Panc1 (cell line): Measurements from ENCODE around the gene CDH12. TPM values are rescaled to one million over a fixed set of nuclear protein-coding genes. Genes with fewer than 3 reads are reported as not detected.

Experiments used
- ATAC-seq: fragments of 200-7000 bp; cut with Tn5 transposase; 2 replicates; pipeline ENCODE4 v1.9.1; 2020; ENCODE audit warnings: mild to moderate bottlenecking, moderate library complexity
- BruUV-seq: library from RNA; stranded (reverse); fragments of 400-500 nt; replicated peaks from 2 replicates; lab custom pipeline; 2021; lab: Mats Ljungman, UMichigan
- CTCF ChIA-PET: fragments of 300-600 bp; sonication (Branson Sonifier 250); formaldehyde crosslinking; loops from one replicate; lab custom pipeline; 2022; ENCODE audit warnings: antibody characterized with exemption; lab: Charles Lee
- POLR2A ChIA-PET: fragments of 300-600 bp; sonication (Branson Sonifier 250); formaldehyde crosslinking; loops from one replicate; lab custom pipeline; 2022; ENCODE audit warnings: antibody characterized with exemption; lab: Charles Lee
- DNase-seq: peaks from one replicate; pipeline ENCODE4 v3.0.0-alpha.2; 2010; ENCODE audit warnings: low read depth, low spot score
- H3K27ac ChIP-seq: 2 replicates; pipeline ENCODE4 v1.5.1; 2011; ENCODE audit warnings: mild to moderate bottlenecking, low read length, inconsistent platforms
- H3K27me3 ChIP-seq: fragments of 200-500 bp; sonication (Bioruptor generic); 2 replicates; pipeline ENCODE4 v1.6.0; 2014; ENCODE audit warnings: low read length, inconsistent platforms; ENCODE audit not compliant: control insufficient read depth, insufficient read depth
- H3K36me3 ChIP-seq: fragments of 200-500 bp; sonication (Bioruptor generic); 2 replicates; pipeline ENCODE4 v1.5.1; 2014; ENCODE audit warnings: inconsistent platforms, mild to moderate bottlenecking, low read length, moderate library complexity; ENCODE audit not compliant: control insufficient read depth, insufficient read depth
- H3K4me1 ChIP-seq: 2 replicates; pipeline ENCODE4 v1.5.1; 2011; ENCODE audit warnings: inconsistent platforms, mild to moderate bottlenecking, low read length, moderate library complexity; ENCODE audit not compliant: control insufficient read depth, insufficient read depth
- H3K4me3 ChIP-seq, 2 experiments: 2 replicates each; pipeline ENCODE4 v1.5.1; 2011 to 2012; ENCODE audit warnings: low read depth in 2 of 2, low read length in 2 of 2, mild to moderate bottlenecking in 2 of 2, inconsistent platforms in 1 of 2, moderate library complexity in 1 of 2
- H3K9me3 ChIP-seq: fragments of 200-500 bp; sonication (Bioruptor generic); 2 replicates; pipeline ENCODE4 v1.5.1; 2014; ENCODE audit warnings: low read depth, mild to moderate bottlenecking, inconsistent platforms, low read length, moderate library complexity; ENCODE audit not compliant: control insufficient read depth, insufficient read depth
- CTCF ChIP-seq: fragments of 450-650 bp; IDR thresholded peaks from 2 replicates; pipeline ENCODE4 v1.5.1; 2017; ENCODE audit warnings: mild to moderate bottlenecking
- POLR2AphosphoS5 ChIP-seq: IDR thresholded peaks from 2 replicates; pipeline ENCODE4 v1.6.1; 2012; ENCODE audit warnings: mild to moderate bottlenecking, low read depth, low read length, moderate library complexity
- SIN3A ChIP-seq: IDR thresholded peaks from 2 replicates; pipeline ENCODE4 v1.6.1; 2012; ENCODE audit warnings: low read depth, mild to moderate bottlenecking, low read length, moderate library complexity, borderline replicate concordance; ENCODE audit not compliant: insufficient read depth
- TCF7L2 ChIP-seq: IDR thresholded peaks from 2 replicates; pipeline ENCODE4 v1.6.1; 2011; ENCODE audit warnings: mild to moderate bottlenecking, low read depth, low read length, inconsistent platforms
- in situ Hi-C: cut with HindIII; loops from 2 replicates; pipeline ENCODE4 v1.10.0; 2016; ENCODE audit warnings: low sequenced_read_pairs, low pct_unique_long_range_greater_than_20kb
- intact Hi-C: fragments of 100-400 bp; cut with micrococcal nuclease; formaldehyde crosslinking; loops from one replicate; pipeline ENCODE4 v1.10.0; 2022; ENCODE audit not compliant: unreplicated experiment
- total RNA-seq: library from RNA; stranded (reverse); gene quantifications from one replicate; pipeline ENCODE4 v1.2.1, GENCODE V29; 2021; ENCODE audit not compliant: unreplicated experiment
- TF ChIP-seq, protein P1 (sequence below), 2 experiments: IDR thresholded peaks; 2 replicates each; pipeline ENCODE4 v1.6.1; 2011 to 2012; ENCODE audit warnings: low read depth in 2 of 2, control low read depth in 1 of 2, low read length in 1 of 2, mild to moderate bottlenecking in 1 of 2, moderate library complexity in 1 of 2; ENCODE audit not compliant: insufficient read depth in 1 of 2

The CDH12 gene
- total RNA-seq, 1 experiment from 2014 or later: not detected

GRCh38 chr5:22102823-22103359, 750.3 kb downstream of the CDH12 start:
- TF ChIP-seq TCF7L2 (no peak), CTCF (no peak), SIN3A (no peak), POLR2AphosphoS5 (no peak)
- TF ChIP-seq, protein P1, sequence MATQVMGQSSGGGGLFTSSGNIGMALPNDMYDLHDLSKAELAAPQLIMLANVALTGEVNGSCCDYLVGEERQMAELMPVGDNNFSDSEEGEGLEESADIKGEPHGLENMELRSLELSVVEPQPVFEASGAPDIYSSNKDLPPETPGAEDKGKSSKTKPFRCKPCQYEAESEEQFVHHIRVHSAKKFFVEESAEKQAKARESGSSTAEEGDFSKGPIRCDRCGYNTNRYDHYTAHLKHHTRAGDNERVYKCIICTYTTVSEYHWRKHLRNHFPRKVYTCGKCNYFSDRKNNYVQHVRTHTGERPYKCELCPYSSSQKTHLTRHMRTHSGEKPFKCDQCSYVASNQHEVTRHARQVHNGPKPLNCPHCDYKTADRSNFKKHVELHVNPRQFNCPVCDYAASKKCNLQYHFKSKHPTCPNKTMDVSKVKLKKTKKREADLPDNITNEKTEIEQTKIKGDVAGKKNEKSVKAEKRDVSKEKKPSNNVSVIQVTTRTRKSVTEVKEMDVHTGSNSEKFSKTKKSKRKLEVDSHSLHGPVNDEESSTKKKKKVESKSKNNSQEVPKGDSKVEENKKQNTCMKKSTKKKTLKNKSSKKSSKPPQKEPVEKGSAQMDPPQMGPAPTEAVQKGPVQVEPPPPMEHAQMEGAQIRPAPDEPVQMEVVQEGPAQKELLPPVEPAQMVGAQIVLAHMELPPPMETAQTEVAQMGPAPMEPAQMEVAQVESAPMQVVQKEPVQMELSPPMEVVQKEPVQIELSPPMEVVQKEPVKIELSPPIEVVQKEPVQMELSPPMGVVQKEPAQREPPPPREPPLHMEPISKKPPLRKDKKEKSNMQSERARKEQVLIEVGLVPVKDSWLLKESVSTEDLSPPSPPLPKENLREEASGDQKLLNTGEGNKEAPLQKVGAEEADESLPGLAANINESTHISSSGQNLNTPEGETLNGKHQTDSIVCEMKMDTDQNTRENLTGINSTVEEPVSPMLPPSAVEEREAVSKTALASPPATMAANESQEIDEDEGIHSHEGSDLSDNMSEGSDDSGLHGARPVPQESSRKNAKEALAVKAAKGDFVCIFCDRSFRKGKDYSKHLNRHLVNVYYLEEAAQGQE (IDR thresholded peaks at IDR 0.05; ENCODE audit: insufficient read depth in 1 of 2, low read depth in 2 of 2, low read length in 1 of 2): no peak
- intact Hi-C loops: no loop called here
- Histone ChIP-seq H3K4me1 (no peaks in the 10 kb centered on the region), H3K27me3 (no peaks in the 10 kb centered on the region), H3K9me3 (no peaks in the 10 kb centered on the region), H3K27ac (no peak overlapping the region), H3K36me3 (no peaks in the 10 kb centered on the region), H3K4me3 (no peak overlapping the region)
- in situ Hi-C loops: no loop called here
- no TSS peak for BruUV-seq
- POLR2A ChIA-PET: no interaction called here
- no peak for DNase-seq
- CTCF ChIA-PET: no interaction called here
- no peak for ATAC-seq

- no peaks in the 10 kb centered on the region for H3K27me3 ChIP-seq
- H3K4me3 ChIP-seq: no peak overlapping the region
- in situ Hi-C loops: no loop called here
- ChIA-PET POLR2A (no interaction called here), CTCF (no interaction called here)
- intact Hi-C loops: no loop called here
- H3K9me3 ChIP-seq: no peaks in the 10 kb centered on the region
- ATAC-seq: no peak
- H3K4me1 ChIP-seq: no peaks in the 10 kb centered on the region
- no peaks in the 10 kb centered on the region for H3K36me3 ChIP-seq
- TF ChIP-seq CTCF (no peak), TCF7L2 (no peak), POLR2AphosphoS5 (no peak), SIN3A (no peak)
- TF ChIP-seq, protein P1 (IDR thresholded peaks at IDR 0.05; ENCODE audit: insufficient read depth in 1 of 2, low read depth in 2 of 2, low read length in 1 of 2): no peak
- no peak overlapping the region for H3K27ac ChIP-seq
- no peak for DNase-seq
- no TSS peak for BruUV-seq
Observed at GRCh38 chr5:22088517-22088916, 764.6 kb downstream of the CDH12 start.
